Measurements from ENCODE around the gene MRPS31. TPM values are rescaled to one million over a fixed set of nuclear protein-coding genes. Genes with fewer than 3 reads are reported as not detected.

Gene MRPS31
- total and polyA plus RNA-seq, 2 donors (not counting 1 experiment from before 2014, with no cell fraction given) = 20.5 to 34.4 TPM

DNA sequence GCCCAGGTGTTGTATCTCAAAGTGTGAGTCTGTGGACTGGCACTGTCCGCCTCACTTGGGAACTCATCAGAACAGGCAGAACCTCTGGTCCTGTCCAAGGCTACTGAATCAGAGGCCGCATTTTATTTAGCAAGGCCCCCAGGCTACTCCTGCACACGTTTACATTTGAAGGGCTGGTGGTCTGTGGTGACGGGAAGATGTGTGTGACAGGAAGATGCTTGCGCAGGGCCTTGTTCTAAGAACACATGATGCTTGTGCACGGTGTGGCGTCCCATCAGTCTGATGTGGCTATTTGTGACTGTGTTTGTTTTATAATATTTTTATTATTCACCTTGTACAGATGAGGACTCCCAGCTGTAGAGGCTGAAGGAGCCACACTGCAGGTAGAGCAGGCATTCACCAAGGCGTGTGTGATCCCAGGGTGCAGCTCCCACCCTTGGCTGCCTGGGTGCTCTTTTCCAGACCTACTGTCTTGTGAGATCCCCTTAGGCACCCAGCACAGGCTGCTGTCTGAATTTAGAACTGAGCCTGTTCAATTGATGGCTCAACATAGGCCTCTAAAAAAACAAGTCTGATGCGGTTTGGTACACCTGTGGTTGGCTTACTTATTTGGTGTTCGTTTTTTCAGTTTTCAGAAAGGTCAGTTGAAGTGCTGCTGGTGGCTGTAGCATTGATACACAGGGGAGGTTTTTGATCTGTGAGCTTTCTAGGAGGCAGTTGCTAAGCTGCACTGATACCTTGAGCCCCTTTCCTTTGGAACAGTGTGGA, 21.5 kb upstream of the MRPS31 start:
- no peaks in the 10 kb centered on the region for H4K20me1 ChIP-seq (ENCODE audit: control insufficient read depth, insufficient read depth, low read length, poor library complexity, severe bottlenecking)
- intact Hi-C loops (cut with micrococcal nuclease) = no loop called here
- H3K27ac ChIP-seq (ENCODE audit: low read length in 2 of 2) = no peak overlapping the region
- no peak for TF ChIP-seq EZH2 (IDR thresholded peaks at IDR 0.05; ENCODE audit: borderline replicate concordance, insufficient read depth, low read depth, low read length, poor library complexity, severe bottlenecking)
- TF ChIP-seq, protein P1, sequence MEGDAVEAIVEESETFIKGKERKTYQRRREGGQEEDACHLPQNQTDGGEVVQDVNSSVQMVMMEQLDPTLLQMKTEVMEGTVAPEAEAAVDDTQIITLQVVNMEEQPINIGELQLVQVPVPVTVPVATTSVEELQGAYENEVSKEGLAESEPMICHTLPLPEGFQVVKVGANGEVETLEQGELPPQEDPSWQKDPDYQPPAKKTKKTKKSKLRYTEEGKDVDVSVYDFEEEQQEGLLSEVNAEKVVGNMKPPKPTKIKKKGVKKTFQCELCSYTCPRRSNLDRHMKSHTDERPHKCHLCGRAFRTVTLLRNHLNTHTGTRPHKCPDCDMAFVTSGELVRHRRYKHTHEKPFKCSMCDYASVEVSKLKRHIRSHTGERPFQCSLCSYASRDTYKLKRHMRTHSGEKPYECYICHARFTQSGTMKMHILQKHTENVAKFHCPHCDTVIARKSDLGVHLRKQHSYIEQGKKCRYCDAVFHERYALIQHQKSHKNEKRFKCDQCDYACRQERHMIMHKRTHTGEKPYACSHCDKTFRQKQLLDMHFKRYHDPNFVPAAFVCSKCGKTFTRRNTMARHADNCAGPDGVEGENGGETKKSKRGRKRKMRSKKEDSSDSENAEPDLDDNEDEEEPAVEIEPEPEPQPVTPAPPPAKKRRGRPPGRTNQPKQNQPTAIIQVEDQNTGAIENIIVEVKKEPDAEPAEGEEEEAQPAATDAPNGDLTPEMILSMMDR (IDR thresholded peaks at IDR 0.05) = no peak
- CTCF ChIA-PET = no interaction called here
- H3K9ac ChIP-seq (ENCODE audit: low read length) = no peak overlapping the region
- no peak overlapping the region for H3K4me2 ChIP-seq (replicated peaks; ENCODE audit: low read depth, low read length, poor library complexity, severe bottlenecking)
- Mint-ChIP-seq H3K27ac (peak overlapping the region; percentile 56), H3K4me1 (peaks cover 10% of the 10 kb centered on the region), H3K4me3 (no peak overlapping the region), H3K27me3 (no peaks in the 10 kb centered on the region), H3K9me3 (ENCODE audit: insufficient read depth) (no peaks in the 10 kb centered on the region)
- DNase-seq (no peak), ATAC-seq (ENCODE audit: low read depth) (no peak)
- no peak overlapping the region for H3K4me3 ChIP-seq (ENCODE audit: control extremely low read depth in 1 of 5, extremely low read depth in 1 of 5, insufficient read depth in 1 of 5, low read depth in 2 of 5, low read length in 4 of 5)
- no peaks in the 10 kb centered on the region for H3K79me2 ChIP-seq (ENCODE audit: control insufficient read depth, insufficient read depth, low read length)
- peaks cover 0 to 1% of the 10 kb centered on the region in 2 experiments for H3K36me3 ChIP-seq (replicated peaks in 1 of 2; ENCODE audit: control extremely low read depth in 1 of 2, control insufficient read depth in 1 of 2, extremely low read depth in 1 of 2, insufficient read depth in 2 of 2, low read length in 1 of 2)
- no peak overlapping the region for H2AFZ ChIP-seq (ENCODE audit: insufficient read depth, low read depth, low read length, poor library complexity, severe bottlenecking)
- H3K4me1 ChIP-seq (ENCODE audit: control insufficient read depth in 2 of 2, insufficient read depth in 2 of 2, low read length in 2 of 2) = peaks cover 9 to 13% of the 10 kb centered on the region in 2 donors
- H3K9me3 ChIP-seq (ENCODE audit: control extremely low read depth in 1 of 3, control insufficient read depth in 2 of 3, insufficient read depth in 1 of 3, low read length in 2 of 3) = no peaks in the 10 kb centered on the region
- POLR2A ChIA-PET = no interaction called here
- no peaks in the 10 kb centered on the region for H3K27me3 ChIP-seq (replicated peaks in 1 of 4; ENCODE audit: control extremely low read depth in 1 of 4, control insufficient read depth in 3 of 4, insufficient read depth in 4 of 4, low read length in 3 of 4)
- WGBS (ENCODE audit: insufficient coverage) = 82% methylated on average over 6 of the region's 10 CpGs

DNA sequence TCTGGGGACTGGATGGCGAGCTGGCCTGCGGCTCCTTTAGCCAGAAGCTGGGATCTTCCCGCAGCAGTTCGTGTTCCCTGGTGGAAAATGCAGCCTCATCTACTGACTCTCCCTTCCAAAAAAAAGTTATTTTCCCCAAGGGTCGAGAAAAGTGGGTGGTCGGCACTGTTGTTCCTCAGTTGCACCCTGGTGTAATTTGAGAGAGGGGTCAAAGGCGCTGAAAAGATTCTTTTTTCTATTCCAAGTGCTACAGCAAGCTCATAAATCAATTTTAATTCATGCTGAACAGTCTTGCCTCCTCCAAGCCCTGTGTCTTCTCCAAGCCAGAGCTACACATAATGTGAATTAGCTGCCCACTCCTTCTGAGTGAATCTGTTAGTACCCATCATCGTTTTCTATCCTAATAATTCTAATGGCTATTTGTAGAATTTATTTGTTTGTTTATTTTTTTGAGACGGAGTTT, 19.2 kb upstream of the MRPS31 start:
- WGBS (ENCODE audit: insufficient coverage) = 38% methylated on average over 6 of the region's 9 CpGs
- no peaks in the 10 kb centered on the region for H3K27me3 Mint-ChIP-seq
- peak overlapping the region; percentile 81 for H3K27ac Mint-ChIP-seq
- no peaks in the 10 kb centered on the region for H4K20me1 ChIP-seq (ENCODE audit: control insufficient read depth, insufficient read depth, low read length, poor library complexity, severe bottlenecking)
- no peaks in the 10 kb centered on the region for H3K9me3 ChIP-seq (ENCODE audit: control extremely low read depth in 1 of 3, control insufficient read depth in 2 of 3, insufficient read depth in 1 of 3, low read length in 2 of 3)
- H3K27ac ChIP-seq (ENCODE audit: low read length in 2 of 2) = peak overlapping the region; percentile 22 to 57
- peaks cover 10% of the 10 kb centered on the region for H3K4me1 Mint-ChIP-seq
- peak overlapping the region; percentile 95 for H3K4me2 ChIP-seq (replicated peaks; ENCODE audit: low read depth, low read length, poor library complexity, severe bottlenecking)
- ChIA-PET POLR2A (interaction anchor here (1.2 to 2.0 kb wide), 2 partner anchors 20 to 131 kb away, joined by 4 to 7 read pairs; no protein-coding TSS in a partner anchor), CTCF (interaction anchor here (1.2 to 4.7 kb wide), 6 partner anchors 9 to 1105 kb away, joined by 3 to 46 read pairs (median 7); partner anchors contain the start of gene MRPS31)
- ATAC-seq (ENCODE audit: low read depth) = no peak
- peak overlapping the region; percentile 94 for H2AFZ ChIP-seq (ENCODE audit: insufficient read depth, low read depth, low read length, poor library complexity, severe bottlenecking)
- intact Hi-C loops (cut with micrococcal nuclease) = loop anchor here (2.0 kb wide), 1 partner anchor 265 kb away; no protein-coding TSS in a partner anchor
- peak overlapping the region in 4 of 5 experiments; percentile 56 to 73 (median 70) for H3K4me3 ChIP-seq (ENCODE audit: control extremely low read depth in 1 of 5, extremely low read depth in 1 of 5, insufficient read depth in 1 of 5, low read depth in 2 of 5, low read length in 4 of 5)
- no peaks in the 10 kb centered on the region for H3K27me3 ChIP-seq (replicated peaks in 1 of 4; ENCODE audit: control extremely low read depth in 1 of 4, control insufficient read depth in 3 of 4, insufficient read depth in 4 of 4, low read length in 3 of 4)
- peak overlapping the region; percentile 73 for H3K9ac ChIP-seq (ENCODE audit: low read length)
- no peaks in the 10 kb centered on the region for H3K79me2 ChIP-seq (ENCODE audit: control insufficient read depth, insufficient read depth, low read length)
- TF ChIP-seq EZH2 (IDR thresholded peaks at IDR 0.05; ENCODE audit: borderline replicate concordance, insufficient read depth, low read depth, low read length, poor library complexity, severe bottlenecking) = no peak
- TF ChIP-seq, protein P1 (IDR thresholded peaks at IDR 0.05) = no peak
- no peaks in the 10 kb centered on the region for H3K36me3 ChIP-seq (replicated peaks in 1 of 2; ENCODE audit: control extremely low read depth in 1 of 2, control insufficient read depth in 1 of 2, extremely low read depth in 1 of 2, insufficient read depth in 2 of 2, low read length in 1 of 2)
- peak overlapping the region; percentile 84 for H3K4me3 Mint-ChIP-seq
- DNase-seq = no peak
- peaks cover 9 to 13% of the 10 kb centered on the region in 2 donors for H3K4me1 ChIP-seq (ENCODE audit: control insufficient read depth in 2 of 2, insufficient read depth in 2 of 2, low read length in 2 of 2)
- no peaks in the 10 kb centered on the region for H3K9me3 Mint-ChIP-seq (ENCODE audit: insufficient read depth)

Measured in B cell (primary cell).